ENCODE results near the gene IQSEC1.

The IQSEC1 gene

GRCh38 chr3:13105896-13106250 lies 32.6 kb upstream of the IQSEC1 start:
- TF ChIP-seq CTCF (IDR thresholded peaks at IDR 0.05; ENCODE audit: extremely low read depth, missing control alignments): no peak
- DNase-seq (ENCODE audit: low spot score): no peak

- DNase-seq (ENCODE audit: low spot score): no peak
- no peak for TF ChIP-seq CTCF (IDR thresholded peaks at IDR 0.05; ENCODE audit: extremely low read depth, missing control alignments)
These were observed 32.1 kb upstream of the IQSEC1 start for GRCh38 chr3:13105181-13105895.

GRCh38 chr3:13104511-13104910 lies 31.3 kb upstream of the IQSEC1 start:
- TF ChIP-seq CTCF (IDR thresholded peaks at IDR 0.05; ENCODE audit: extremely low read depth, missing control alignments): no peak
- DNase-seq (ENCODE audit: low spot score): no peak

- DNase-seq (ENCODE audit: low spot score): no peak
These were observed 30.3 kb upstream of the IQSEC1 start for GRCh38 chr3:13103416-13104058.

GRCh38 chr3:13102386-13103345 lies 29.4 kb upstream of the IQSEC1 start:
- TF ChIP-seq CTCF (IDR thresholded peaks at IDR 0.05; ENCODE audit: extremely low read depth, missing control alignments): no peak
- DNase-seq (ENCODE audit: low spot score): no peak

More at GRCh38 chr3:13103416-13104058, 30.3 kb upstream of the IQSEC1 start:
- TF ChIP-seq CTCF (IDR thresholded peaks at IDR 0.05; ENCODE audit: extremely low read depth, missing control alignments): no peak

GRCh38 chr3:13099707-13100106 lies 26.5 kb upstream of the IQSEC1 start:
- TF ChIP-seq CTCF (IDR thresholded peaks at IDR 0.05; ENCODE audit: extremely low read depth, missing control alignments): no peak
- no peak for DNase-seq (ENCODE audit: low spot score)

Data from GM20000 (cell line).